AG09309 (cell line): ENCODE results near the gene EFHC1.

ENCODE experiments used
- DNase-seq: peaks from one replicate; pipeline ENCODE4 v3.0.0-alpha.2; 2010; ENCODE audit warnings: low read depth
- H3K4me3 ChIP-seq: 2 replicates; pipeline ENCODE4 v1.5.1; 2011; ENCODE audit warnings: mild to moderate bottlenecking, low read depth, low read length, moderate library complexity; ENCODE audit not compliant: control insufficient read depth
- TF ChIP-seq, protein P1 (sequence below): IDR thresholded peaks from 2 replicates; pipeline ENCODE4 v1.5.1; 2011; ENCODE audit warnings: mild to moderate bottlenecking, low read depth, low read length, inconsistent platforms; ENCODE audit not compliant: insufficient read depth, control insufficient read depth; ENCODE audit errors: missing control alignments

The EFHC1 gene

DNA sequence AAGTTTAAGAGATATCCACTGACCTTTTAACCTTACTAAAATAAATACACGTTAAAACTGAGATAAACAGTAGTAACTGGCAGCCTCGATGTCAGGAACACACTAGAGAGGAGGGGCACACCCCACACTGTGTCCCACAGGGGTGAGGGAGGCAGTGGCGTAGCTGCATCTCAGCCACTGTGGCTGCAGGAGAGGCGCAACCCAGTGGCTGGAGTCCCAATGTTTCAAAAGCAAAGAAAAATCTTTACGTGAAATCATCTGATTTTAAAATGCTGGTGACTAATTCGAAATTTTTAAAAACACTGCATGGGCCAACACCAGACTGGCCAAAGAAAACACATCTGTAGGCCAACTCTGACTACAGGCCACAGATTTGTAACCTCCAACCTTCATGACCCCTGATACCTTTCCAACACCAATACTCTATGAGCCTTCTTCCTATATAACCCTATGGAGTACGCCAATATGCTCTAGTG lies 102.0 kb downstream of the EFHC1 start:
- no peak for DNase-seq
- H3K4me3 ChIP-seq: no peak overlapping the region
- TF ChIP-seq, protein P1, sequence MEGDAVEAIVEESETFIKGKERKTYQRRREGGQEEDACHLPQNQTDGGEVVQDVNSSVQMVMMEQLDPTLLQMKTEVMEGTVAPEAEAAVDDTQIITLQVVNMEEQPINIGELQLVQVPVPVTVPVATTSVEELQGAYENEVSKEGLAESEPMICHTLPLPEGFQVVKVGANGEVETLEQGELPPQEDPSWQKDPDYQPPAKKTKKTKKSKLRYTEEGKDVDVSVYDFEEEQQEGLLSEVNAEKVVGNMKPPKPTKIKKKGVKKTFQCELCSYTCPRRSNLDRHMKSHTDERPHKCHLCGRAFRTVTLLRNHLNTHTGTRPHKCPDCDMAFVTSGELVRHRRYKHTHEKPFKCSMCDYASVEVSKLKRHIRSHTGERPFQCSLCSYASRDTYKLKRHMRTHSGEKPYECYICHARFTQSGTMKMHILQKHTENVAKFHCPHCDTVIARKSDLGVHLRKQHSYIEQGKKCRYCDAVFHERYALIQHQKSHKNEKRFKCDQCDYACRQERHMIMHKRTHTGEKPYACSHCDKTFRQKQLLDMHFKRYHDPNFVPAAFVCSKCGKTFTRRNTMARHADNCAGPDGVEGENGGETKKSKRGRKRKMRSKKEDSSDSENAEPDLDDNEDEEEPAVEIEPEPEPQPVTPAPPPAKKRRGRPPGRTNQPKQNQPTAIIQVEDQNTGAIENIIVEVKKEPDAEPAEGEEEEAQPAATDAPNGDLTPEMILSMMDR: peak; percentile 16

DNA sequence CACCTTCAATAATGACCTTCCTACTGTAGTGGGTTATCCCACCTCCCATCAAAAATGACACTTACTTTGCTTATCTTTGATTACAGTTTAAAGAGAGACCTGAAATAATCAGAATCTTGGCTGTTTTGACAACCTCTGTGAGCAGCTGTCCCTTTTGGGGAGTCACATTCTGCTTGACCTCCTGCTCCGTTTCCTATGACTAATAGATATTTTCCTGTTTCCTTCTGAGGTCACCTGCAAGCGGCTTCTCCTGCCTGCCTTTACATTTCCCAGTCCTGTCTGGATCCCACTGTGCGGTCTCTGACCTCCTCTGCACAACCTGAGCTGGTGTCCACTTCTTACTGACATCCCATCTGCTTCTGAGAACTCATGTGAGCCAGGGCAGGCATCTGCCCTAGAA lies 102.5 kb downstream of the EFHC1 start:
- no peak for DNase-seq
- H3K4me3 ChIP-seq: no peak overlapping the region
- TF ChIP-seq, protein P1: no peak

DNA sequence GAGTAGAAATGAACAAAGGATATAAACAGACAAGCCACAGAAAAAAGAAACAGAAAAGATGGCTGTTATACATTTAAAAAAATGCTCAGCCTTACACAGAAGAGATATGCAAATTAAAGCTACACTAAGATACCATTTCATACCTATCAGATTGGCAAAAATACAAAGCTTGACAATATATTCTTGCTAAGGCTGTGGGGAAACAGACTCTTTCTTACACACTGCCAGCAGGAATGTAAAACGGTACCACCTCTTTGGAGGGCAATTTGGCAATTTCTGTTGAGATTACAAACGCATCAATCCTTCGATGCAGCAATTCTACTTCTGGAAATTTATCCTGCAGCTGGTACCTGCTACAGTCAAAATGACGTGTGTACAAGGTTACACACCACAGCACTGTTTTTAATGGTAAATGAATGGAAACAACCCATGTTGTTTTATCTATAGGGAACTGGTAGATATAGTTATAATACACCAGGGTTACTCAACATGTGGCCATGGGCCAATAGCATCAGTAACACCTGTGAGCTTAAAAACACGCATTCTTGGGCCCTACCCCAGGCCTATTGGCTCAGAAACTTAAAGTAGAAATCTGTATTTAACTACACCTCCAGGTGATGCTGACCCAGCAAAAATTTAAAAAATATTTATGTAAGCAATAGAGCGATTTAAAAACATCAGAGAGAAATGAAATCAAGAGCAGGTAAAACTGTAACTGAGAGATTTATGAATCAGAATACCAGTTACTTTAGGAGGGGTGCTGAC lies 103.4 kb downstream of the EFHC1 start:
- H3K4me3 ChIP-seq: no peak overlapping the region
- DNase-seq: no peak
- TF ChIP-seq, protein P1: no peak

DNA sequence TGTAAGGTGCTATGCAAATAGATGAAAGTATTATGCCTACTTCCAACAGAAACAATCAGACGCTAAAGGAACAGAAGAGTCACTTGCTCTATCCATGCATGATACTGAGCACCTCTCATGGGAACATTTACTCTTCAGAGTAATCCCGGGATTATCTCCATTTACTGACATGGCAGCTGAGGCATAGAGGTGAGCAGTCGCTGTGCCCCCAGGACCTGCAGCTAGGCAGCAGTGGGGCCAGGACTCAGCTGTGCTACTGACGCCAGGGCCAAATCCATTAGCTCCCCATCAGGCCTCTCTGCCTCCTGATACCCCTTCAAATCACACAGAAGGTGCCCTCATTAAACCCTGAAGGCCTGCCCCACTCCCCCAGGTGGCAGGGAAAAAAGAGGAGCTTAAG lies 104.8 kb downstream of the EFHC1 start:
- DNase-seq: no peak
- TF ChIP-seq, protein P1: no peak
- H3K4me3 ChIP-seq: no peak overlapping the region

DNA sequence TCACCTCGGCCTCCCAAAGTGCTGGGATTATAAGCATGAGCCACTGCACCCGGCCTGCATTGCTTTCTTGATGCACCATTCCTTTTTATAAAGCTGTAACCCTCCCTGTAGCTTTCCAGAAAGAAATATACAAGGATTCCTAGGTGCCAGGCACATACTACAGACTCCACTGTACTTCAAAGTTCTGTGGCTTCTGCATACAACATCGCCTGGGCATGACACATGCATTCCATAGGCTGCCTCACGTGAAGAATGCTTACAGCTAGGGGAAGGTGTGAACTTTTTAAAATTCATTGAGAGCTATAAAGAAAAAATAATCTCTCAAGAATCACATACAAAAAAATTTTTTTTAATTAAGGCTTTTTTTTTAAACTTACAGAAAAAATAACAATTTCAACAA lies 106.5 kb downstream of the EFHC1 start:
- no peak overlapping the region for H3K4me3 ChIP-seq
- TF ChIP-seq, protein P1: no peak
- no peak for DNase-seq

DNA sequence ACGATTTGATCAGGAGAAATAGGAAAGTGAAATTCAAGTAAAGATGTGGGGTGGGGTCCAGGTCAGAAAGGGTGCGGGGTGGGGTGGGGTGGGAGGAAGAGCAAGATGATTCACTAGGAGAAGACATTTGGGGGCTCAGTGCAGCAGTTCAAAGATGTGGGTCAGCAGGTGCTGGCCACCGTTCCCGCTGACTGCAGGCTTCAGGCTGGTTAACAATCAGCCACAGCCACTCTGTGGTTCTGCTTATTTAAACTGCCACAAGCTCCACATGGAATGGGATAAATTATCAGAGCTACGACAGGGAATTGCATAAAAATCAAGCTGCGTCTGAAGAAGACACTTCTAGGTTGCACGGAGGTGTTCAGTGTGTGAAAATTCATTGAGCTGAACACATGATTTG lies 107.3 kb downstream of the EFHC1 start:
- no peak overlapping the region for H3K4me3 ChIP-seq
- TF ChIP-seq, protein P1: no peak
- DNase-seq: no peak

DNA sequence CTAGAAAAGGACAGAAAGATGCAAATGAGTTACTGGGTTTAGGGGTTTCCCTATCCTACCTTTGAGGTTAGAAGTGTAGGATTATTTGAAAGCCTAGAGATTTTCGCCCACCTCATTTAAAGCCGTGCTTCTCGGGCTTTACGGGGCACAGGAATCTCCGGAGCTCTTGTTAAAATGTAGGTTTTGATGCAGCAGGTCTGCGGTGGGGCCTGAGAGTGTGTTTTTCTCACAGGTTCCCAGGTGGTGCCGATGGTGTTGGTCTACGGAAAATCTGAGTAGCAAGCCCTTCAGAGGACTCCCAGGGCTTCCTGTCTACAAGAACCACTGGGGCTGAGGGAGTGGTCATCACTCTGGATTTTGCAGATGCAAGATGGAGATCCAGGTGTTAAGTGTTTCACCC lies 109.2 kb downstream of the EFHC1 start:
- H3K4me3 ChIP-seq: no peak overlapping the region
- TF ChIP-seq, protein P1: no peak
- DNase-seq: no peak
